GM12872 (cell line): ENCODE measurements around the gene KLK12.

Experiments
- CTCF ChIP-seq: IDR thresholded peaks from 3 replicates; pipeline ENCODE4 v1.5.1; 2011; ENCODE audit warnings: low read depth, mild to moderate bottlenecking, low read length, moderate library complexity; ENCODE audit not compliant: insufficient read depth

Gene KLK12

GRCh38 chr19:50998686-50999085 is 36.1 kb downstream of the KLK12 start:
- no peak for TF ChIP-seq CTCF

GRCh38 chr19:50998061-50998460 is 36.7 kb downstream of the KLK12 start:
- no peak for TF ChIP-seq CTCF

- TF ChIP-seq CTCF: no peak
Observed at GRCh38 chr19:50994129-50994528, 40.7 kb downstream of the KLK12 start.

GRCh38 chr19:50992666-50993035 is 42.2 kb downstream of the KLK12 start:
- TF ChIP-seq CTCF: no peak

GRCh38 chr19:50983625-50984292 is 51.0 kb downstream of the KLK12 start, which contains the start of gene KLK7:
Gene KLK7, minus strand, starts transcription at chr19:50983917. Its CDS starts 1,518 bp downstream, at chr19:50982399.
- TF ChIP-seq CTCF: no peak

- no peak for TF ChIP-seq CTCF
Observed at GRCh38 chr19:50982186-50982585, 52.6 kb downstream of the KLK12 start.

- TF ChIP-seq CTCF: no peak
Observed at GRCh38 chr19:50981587-50982146, 53.1 kb downstream of the KLK12 start.
